Left hindlimb (tissue), 1 donor: ENCODE measurements around the gene ITGA8.

Experiments
- DNase-seq: peaks from one replicate; pipeline ENCODE4 v3.0.0-alpha.2; 2018

ITGA8 gene

DNA sequence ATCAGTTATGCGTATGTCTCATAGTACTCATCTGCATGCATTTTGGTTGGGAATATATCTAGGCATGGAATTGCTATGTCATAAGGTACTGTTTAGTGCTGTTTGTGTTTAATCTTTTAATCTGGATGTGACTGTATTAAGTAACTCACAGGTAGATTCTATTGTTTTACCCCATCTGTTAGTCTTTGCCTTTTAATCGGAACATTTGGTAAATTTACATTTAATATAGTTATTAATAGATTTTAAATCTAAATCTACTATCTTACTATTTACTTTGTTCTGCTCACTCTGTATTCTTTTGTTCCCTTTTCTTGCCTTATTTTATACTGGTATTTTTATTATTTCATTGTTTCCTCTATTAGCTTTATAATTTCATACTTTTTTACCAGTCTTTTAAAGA lies 10.6 kb upstream of the ITGA8 start:
- no peak for DNase-seq

DNA sequence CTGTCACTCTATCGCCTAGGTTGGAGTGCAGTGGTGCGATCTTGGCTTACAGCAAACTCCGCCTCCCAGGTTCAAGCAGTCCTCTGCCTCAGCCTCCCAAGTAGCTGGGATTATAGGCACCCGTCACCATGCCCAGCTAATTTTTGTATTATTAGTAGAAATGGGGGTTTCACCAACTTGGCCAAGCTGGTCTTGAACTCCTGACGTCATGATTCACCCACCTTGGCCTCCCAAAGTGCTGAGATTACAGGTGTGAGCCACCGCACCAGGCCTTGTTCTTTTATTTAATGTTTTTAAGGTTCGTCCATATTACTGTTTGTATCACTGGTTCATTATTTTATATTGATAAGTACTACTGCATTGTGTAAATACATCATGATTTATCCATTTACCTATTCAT lies 10.2 kb upstream of the ITGA8 start:
- DNase-seq = no peak

DNA sequence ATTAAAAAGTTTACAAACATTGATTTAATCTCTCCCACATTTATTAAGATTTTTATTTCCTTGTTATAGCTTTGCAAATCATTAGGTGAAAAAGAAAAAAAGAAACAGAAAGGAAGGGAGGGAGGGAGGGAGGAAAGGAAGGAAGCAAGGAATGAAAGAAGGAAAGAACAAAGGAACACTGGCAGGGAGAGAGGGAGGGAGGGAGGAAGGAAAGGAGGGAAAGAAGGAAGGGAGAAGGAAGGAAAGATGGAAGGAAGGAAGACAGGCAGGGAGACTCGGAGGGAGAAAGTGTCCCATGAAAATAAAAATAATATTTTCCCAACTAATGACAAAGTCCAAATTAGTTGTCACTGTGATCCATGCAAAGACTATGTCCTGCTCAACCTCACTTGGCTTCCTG lies 6.3 kb upstream of the ITGA8 start:
- no peak for DNase-seq

DNA sequence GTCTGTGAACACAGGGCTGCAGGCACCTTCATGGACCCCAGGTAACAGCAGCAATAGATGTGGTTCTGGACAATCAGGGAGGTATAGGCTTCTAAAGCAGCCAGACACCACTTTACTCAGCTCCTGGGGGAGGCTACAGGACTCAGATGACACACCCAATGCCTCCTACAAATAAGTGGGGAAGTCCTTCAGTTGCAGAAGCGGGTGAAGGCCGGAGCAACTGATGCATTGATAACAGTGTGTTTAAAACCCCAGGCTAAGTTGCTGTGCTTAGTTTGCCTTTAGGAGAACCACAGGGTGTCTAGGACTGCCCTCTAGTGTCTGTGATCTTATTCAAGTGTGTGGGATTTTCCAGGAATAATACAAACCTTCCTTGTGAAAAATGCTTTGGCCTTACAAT lies 5.9 kb upstream of the ITGA8 start:
- no peak for DNase-seq

DNA sequence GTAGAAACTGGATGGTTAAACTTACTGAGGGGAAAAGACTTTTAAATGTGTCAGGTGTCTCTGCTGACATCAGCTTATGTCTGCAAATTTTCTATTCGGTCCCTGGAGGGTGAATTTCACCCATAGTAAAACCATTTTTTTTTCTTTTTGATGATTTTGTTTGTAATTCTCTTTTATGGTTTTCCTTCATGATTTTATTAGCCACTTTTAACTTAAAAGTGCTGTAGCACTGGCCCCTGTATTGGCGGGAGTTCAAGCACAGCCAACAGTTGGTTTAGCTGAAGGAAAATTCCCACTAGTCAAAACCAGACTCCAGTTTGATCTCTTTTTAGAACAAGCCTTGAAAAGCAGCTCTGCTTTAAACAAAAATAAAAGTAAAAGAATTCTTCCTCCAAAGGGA lies 5.0 kb upstream of the ITGA8 start:
- no peak for DNase-seq

DNA sequence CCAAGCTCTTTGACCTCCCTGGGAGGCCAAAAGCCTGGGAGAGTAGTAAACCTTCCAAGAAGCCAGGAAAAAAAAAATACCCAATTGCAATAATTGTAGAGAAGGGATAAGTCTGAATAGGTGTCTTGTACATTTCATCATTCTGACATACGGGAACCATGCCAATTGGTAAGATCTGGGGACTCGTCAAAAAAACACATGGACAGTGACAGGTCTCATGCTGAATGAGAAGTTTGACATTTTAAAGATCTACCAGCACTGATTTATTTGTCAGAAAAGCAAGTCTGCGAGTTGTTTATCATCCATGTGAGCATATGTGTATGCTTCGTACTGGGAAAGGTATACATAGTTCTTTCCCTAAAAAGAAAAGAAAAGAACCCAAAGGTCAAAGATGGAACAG lies 4.1 kb upstream of the ITGA8 start:
- no peak for DNase-seq

DNA sequence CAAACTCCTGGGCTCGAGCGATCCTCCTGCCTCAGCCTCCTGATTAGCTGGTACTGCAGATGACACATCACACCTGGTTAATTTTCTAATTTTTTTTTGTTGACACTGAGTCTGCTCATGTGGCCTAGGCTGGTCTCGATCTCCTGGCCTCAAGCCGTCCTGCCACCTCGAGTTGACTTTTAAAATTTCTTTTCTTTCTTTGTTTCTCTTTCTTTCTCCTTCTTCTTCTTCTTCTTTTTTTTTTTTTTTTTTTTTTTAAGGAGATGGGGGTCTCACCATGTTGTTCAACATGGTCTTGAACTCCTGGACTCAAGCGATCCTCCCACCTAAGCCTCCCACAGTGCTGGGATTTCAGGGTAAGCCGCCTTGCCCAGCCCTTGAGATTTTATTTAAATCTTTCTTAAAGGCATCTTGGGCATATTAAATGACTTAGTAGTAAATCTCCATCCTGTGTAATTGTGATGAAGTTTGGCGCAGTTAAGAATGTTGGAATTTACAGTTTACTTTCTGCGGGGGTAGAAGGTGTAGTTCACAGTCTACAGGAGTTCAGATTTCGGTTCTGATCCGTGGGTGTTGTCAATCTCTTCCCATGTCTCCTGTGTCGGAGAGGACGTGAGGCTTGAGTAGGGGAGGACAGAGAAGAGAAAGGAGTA lies 1.0 kb upstream of the ITGA8 start:
- no peak for DNase-seq

DNA sequence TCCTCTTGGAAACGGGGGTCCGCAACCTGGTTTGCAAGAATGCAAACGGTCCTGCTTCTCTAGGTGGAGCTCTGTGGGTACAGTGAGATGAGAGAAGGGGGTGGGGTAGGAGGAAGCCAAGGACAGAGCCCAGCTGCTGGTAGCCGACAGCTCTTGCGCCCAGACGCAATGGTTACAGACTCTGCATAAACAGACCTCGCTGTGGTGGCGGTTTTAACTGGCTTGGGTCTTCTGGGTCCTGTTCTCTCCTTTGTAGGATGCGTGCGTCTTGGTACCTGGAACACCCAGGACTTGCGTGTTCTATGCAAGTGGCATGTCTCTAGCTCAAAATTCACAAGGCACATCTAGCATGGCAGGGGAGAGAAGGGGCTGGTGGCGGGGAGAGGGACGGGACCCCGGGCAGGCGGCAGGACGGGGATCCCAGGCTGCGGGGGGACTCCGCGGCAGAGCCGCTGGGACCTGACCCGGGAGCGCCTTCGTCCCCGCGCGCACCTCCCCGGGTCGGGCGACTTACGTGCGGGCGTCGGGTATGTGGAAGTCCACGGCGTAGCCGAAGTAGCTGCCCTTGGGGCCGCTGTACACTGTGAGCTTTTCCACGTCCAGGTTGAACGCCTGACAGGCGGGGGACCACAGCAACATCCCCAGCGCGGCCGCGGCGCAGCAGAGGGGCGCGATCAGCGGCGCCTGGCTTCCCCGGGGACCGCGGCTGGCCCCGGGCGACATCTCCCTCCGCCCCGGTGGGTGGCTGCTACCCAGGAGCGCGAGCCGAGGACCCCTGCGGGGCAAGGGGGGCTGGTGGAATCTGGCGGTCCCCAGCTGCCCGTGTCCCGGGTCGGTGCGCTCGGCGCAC lies 448 bp downstream of the ITGA8 start:
- peak; percentile 49 for DNase-seq

DNA sequence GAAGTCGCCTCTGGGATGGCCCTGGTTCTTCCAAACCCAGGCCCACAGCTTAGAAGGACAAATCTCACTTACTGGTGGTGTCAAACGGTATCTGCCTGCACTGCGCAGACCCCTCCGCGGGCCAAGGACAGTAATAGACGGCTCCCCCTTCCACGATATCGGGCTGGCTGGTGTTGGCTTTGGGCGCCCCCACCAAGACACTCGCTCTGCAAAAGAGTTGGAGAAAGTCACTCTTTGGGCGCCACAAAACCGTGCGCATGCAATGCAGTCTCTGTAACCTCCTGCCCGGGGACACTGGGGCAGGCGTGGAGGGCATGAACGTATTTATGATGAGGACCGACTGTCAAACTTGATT lies 1.1 kb downstream of the ITGA8 start:
- DNase-seq = peak; percentile 40

DNA sequence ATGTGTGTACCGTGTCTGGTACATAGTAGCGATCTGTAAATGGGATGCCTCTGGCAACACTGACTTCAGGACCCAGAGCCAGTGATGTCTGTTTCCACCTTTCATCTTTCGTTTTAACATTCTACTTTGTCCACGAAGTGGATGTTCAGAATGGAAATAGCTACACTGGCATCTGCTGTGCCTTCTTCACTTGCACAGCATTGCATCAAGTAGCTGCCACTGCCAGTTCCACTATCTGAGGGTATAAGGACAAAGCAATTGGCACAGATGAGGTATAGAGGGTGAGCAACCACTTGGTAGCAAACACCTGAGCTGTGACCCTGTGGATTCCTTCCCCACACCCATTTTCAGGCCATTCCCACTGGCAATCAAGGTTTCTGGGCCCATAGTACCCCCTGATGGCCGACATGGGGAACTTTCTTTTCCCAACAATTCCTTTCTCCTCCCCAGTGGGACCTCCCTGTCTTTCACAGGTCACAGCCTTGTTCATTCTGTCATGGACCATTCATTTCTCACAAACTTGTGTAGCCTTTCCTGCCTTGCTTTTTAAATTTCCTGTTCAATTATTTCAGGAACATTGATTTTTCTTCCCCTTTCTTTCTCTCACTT lies 4.0 kb downstream of the ITGA8 start:
- no peak for DNase-seq

DNA sequence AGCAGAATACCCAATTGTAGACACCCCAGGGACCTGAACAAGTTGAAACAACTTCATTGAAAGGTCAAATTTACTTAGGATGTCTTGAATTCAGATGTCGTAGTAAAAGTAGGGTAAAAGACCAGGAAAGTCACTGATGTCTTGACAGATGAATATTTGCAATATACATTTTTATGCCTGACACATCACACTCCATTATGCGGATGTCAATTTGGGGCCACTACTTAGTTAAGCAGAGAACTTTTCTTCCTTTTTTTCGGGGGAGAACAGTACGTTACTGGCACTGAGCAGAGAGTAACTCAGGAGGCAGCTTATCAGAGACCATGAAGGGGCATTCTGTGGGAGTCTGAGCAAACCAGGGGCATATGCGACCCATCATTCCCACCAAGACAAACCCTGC lies 4.9 kb downstream of the ITGA8 start:
- no peak for DNase-seq

DNA sequence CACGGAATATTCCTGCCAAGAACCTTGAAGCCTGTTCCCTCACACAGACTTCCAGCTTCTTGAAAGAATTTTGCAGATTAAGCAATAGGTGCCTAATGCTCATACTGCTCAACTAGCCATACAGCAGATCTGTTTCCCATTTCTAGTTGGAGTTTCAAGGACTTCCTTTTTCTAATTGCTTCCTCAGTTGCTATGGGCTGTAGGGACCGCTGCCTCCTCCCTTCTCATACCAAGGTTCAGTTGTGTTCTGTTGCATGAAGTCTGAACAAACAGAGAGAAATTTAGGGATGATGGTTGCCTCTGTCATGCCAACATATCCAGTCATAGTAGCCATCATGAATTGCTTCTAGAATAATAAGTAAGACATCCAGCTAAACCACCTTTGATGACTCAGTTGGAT lies 6.8 kb downstream of the ITGA8 start:
- no peak for DNase-seq

DNA sequence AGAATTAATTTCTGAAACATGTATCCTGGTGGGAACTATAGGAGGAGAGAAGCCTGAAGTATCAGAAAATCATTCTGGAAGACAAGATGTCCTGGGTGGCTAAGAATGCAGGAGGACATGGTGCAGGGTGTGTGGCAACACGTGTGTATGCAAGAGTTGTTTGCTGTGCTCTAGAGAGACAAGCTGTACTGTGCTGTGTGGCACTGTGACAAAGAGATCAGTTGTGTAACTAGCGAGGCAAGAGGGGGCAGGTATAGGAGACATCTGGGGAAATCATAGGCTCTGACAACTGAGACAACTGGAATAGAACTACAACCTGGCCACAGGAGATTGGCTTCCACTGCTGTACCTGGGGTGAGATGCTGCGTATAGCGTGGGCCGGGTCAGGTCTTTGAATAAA lies 9.3 kb downstream of the ITGA8 start:
- DNase-seq = no peak

DNA sequence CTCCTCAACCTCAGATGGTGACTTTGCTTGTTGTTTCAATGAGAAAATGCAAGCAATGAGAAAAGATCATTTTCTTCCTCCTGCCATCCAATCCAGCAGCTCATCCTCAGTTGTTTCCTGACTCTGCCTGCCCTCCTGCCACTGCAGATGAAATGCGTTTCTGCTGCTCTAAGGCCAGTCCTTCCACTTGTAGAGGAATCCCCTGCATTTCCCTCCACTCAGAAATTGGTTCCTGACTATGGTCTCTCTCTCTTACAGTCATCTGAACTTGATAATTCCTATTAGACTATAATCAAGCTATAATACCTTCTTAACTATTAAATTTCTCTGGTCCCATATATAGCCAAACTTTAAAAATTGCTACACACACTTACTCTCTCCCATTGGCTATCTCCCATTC lies 14.4 kb downstream of the ITGA8 start:
- no peak for DNase-seq

DNA sequence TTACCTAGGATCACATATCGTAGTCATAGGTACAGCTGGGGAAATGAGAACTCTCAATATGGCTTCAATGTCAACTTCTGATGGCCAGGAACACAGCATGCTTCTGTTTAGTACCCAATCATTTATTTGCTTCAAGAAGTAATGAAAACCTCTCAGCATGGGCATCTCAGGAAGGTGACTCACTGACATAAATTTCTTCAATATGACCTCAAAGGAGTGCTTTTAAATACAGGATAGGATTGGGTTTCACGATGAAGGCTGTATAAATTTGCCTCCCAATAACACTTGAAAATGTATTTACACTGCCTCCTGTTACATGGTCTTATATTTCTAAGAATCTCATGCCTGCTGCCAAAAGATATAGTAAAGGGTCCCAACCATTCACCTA lies 15.1 kb downstream of the ITGA8 start:
- no peak for DNase-seq

DNA sequence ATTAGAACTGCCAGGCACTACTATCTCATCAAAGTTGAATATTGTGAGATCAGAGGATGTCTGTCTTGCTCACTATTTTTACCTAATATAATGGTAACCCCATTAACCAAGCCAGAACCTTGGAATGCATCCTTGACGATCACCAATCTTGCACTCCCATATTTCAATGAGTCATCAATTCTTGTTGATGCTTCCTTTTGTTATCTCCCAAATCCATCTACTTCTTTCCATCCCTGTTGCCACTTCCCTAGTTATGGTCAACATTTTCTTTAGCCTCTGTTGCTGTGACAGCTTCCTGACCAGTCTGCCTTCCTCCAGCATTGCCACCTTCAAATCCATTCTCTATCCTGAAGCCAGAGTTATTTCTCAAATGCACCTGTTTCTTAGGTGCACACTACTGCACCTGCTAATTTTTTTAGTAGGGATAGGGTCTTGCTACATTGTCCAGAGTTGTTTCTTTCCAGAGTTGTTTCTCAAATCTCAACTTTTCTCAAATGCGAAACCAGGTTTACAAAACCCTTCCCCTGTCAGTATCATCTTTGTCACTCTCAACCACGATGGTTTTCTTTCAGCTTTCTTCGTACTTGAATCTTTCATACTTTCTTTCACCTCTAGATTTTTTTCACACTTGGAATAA lies 15.7 kb downstream of the ITGA8 start:
- no peak for DNase-seq

DNA sequence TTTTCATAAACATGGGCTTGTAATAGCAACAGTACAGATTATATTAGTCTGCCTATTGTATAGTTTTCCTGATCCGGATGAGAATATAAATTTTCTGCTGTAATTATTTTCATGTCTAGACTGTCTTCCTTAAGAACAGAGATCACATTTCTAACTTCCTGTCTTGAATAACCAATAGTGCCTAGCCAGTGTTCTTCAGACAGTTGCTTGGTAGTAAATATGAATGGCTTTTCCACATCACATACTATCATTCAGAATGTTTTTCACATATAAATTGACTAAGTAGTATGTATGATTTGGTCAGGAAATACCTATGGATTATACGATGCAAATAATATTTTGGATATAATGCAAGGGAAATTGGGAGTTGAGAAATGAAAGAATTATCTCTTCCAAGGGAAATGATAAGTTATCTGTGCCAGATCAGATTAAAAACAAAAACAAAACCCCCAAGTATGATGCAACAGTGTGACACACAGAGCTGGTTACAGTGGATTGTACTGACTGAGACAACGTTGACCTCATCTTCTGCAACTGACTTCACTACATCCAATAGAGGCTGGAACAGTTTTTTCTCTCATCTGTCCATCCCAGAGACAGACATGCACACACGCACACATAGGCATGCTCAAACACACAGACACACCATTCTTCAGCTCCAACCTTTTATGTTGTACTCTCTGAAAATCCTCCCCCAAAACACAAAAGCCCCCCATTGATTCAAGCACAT lies 16.4 kb downstream of the ITGA8 start:
- DNase-seq = no peak

DNA sequence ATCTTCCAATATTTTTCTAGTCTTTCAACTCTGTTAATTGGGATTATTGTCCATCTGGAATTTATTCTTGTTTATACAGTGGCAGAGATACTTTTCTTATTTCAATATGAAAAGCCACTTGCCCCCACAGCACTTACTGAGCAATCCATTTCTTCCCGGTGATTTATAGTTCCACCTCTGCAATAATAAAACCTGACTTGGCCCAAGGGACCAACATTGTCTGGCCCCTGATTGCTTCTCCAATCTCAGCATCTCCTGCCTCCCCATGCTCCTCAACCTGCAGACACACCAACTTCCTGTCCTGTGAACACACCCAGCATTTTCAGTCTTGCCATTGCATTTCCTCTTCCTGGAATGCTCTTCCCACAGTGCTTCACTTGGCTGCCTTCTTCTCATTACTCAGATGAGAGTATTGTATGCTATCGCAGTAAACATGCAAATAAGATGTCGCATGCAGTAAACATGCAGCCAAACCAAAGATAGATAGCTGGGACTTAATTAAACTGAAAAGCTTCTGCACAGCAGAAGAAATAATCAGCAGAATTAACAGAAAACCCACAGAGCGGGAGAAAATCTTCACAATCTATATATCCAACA lies 19.5 kb downstream of the ITGA8 start:
- DNase-seq = no peak

DNA sequence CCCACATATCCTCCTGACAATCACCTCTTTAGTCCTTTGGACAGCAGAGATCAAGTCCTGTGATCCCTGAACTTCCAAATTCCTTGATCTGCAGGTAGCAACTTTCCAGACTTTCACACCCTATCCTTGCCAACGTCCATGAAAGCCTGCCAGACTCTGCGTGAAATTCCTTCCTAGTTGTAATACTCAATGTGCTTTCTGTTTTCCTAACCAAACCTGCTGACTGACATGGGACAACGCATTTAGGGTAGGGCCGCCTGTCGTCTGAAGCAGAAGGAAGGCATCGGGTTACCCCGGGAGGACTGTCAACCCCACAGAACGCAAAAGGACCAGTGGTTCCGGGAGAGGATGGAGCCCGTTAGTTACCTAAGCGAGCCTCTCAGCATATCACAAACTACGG lies 23.9 kb downstream of the ITGA8 start:
- peak; percentile 51 for DNase-seq

DNA sequence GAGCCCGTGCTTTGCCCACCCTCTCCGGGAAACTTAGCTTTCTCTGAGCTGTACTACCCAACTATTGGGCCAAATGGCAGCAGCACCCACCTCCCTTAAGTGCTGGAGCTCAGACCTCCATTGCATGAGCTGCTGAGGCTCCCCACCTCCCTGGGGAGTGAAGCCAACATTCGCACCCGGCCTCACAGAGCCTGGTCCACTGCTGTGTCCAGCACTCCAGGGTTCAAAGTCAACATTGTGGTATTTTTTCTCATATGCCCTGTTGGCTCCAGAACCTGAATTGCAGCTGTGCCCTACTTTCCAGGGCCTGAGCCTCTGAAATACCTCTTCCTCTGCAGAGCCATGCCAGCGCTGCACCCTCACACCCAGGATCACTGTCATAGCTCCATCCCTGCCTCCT lies 29.7 kb downstream of the ITGA8 start:
- no peak for DNase-seq

DNA sequence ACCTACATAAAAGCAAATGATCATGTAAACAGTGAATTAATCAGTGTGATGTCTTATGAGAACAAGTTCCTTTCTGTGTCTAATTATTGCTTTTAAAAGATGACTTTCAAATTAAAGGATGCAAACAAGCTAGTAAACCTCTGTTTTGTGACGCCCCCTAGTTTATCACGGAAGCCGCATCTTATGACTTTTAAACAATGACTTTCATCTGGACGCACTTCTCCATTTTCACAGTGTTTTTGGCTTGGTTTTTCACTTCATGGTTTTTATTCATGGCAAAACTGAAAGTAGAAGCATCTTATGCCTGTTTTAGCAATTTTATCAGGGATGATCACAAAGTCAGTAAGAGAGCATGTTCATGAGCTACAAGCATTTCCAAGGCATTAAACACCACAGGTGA lies 35.0 kb downstream of the ITGA8 start:
- DNase-seq = no peak

DNA sequence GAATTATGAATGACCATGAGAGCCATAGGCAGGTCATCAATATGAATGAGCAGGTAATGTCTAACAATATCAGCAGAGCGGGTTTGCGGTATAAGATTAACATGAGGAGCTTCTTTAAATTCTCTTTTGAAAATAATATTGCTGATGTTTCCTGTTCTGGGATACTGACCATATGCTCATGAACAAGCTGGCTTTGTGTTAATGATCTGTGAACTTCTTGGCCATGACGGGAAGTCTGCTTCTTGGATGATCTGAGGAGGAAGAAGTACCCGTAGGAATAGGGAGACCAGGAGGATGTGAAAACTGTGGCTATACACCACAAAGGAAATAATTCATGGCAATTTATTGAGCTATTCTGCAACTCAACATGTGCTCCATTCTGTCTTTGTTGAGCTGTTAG lies 38.6 kb downstream of the ITGA8 start:
- no peak for DNase-seq

DNA sequence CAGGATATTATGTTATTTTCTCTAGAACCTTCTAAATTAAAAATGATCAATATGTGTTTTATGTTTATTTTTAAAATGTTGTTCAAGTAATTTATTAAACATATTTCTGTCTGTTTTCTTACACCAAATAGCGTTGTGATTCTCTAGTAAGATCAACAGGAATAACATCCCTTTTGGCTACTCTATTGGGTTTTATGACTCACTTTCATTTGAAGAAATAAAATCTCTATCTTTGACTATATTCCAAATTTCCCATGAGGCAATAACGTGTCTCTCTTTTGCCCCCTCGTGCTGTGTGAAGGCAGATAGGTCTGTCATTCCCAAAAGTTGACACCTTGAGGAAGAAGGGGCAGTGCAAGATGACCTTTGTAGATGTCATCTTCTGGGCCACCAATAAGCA lies 40.9 kb downstream of the ITGA8 start:
- DNase-seq = no peak
